Femur (tissue), 1 donor: ENCODE measurements around the gene INCENP.
"Not testable (repeated sequence)": the region's sequence is repeated elsewhere in the genome, so short reads cannot be mapped to it uniquely, and the experiment has no call there.

ENCODE experiments used
- DNase-seq: peaks from one replicate; pipeline ENCODE4 v3.0.0-alpha.2; 2017

INCENP gene

DNA sequence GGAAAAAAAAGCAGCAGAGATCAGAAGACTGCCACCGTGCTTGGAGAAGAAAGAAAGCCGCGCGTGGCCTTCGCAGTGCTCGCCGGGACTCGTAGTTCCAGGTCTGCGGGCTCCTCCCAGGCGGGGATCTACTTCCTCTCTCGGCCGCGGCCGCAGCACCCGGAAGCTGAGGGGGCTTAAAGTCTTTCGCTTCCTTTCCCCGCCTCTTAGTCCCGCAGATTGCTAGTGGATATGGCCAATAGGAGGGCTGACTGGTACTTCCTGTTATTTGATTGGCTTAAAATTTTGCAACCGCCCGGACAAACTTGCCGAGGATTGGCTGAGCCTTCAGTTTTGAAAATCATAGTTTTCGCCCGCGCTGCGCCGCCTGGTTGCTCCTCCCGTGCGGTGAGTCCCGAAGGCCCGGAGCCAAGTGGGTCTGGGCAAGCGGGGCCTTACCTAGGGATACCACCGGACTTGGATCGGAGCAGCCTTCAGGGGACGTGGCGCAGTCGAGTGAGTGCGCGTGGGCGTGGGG is at the start of gene INCENP:
Gene INCENP, plus strand, starts transcription at position 343 of the 517 bp plus-strand sequence. CDS start 4,151 bp downstream, outside the sequence.
- peak; percentile 99 for DNase-seq

GRCh38 chr11:62075438-62075837 is 48.4 kb upstream of the INCENP start:
- DNase-seq: no peak

- no peak for DNase-seq
These were observed 46.7 kb upstream of the INCENP start for GRCh38 chr11:62077132-62077531.

- peak; percentile 86 for DNase-seq
These were observed 42.2 kb upstream of the INCENP start for GRCh38 chr11:62081378-62082291.

DNA sequence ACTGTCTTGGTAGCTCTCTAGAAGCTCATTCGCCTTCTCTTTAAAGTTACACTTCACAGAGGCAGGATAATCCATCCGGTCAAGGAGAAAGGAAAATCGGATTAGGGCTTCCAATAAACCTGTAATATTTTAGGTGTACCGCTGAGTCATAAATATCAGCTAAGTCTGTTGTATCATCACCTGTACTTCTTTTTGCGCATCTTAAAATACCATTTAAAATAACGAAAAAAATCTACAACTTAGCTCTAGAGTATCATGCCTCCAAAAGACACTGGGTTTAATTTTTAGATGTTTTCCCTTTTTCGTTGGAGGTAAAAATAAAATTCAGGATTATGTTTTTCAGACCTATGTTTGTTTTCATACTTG is 41.5 kb upstream of the INCENP start:
- no peak for DNase-seq

GRCh38 chr11:62084801-62085200 is 39.0 kb upstream of the INCENP start:
- DNase-seq: not testable (repeated sequence)

DNA sequence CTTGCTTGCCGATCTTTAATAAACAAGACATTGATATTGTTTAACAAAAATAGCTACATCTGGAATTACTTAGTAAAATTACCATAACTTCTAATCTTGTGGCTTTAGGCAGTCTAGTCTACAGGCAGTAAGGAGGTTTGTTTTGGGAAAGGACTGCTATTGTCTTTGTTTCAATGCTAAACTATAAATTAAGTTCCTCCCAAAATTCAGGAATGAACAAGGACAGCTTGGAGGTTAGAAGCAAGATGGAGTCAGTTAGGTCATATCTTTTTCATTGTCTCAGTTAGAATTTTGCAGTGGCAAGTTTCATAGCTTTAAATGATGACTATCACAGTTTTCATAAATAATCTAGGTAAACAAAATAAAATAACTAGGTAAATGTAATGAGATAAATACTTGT is 36.1 kb upstream of the INCENP start:
- no peak for DNase-seq

- no peak for DNase-seq
These were observed 35.4 kb upstream of the INCENP start for GRCh38 chr11:62088331-62088933.

GRCh38 chr11:62103141-62103540 is 20.7 kb upstream of the INCENP start:
- DNase-seq: no peak

DNA sequence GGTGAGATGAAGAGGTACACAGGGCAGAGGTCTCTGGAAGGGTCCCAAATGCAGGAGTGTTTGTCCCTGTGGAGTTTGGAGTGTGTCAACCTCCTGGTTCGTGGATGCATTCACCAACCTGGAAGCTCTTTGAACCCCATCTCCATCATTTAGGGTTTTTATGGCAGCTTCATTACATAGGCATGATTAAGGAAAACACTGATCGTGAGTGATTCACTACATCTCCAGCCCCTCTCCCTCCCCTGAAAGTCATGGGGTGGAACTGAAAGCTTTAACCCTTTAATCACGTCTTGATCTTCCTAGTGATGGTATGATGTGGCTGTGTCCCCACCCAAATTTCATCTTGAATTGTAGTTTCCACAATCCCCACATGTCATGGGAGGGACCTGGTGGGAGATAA is 19.8 kb upstream of the INCENP start:
- no peak for DNase-seq

DNA sequence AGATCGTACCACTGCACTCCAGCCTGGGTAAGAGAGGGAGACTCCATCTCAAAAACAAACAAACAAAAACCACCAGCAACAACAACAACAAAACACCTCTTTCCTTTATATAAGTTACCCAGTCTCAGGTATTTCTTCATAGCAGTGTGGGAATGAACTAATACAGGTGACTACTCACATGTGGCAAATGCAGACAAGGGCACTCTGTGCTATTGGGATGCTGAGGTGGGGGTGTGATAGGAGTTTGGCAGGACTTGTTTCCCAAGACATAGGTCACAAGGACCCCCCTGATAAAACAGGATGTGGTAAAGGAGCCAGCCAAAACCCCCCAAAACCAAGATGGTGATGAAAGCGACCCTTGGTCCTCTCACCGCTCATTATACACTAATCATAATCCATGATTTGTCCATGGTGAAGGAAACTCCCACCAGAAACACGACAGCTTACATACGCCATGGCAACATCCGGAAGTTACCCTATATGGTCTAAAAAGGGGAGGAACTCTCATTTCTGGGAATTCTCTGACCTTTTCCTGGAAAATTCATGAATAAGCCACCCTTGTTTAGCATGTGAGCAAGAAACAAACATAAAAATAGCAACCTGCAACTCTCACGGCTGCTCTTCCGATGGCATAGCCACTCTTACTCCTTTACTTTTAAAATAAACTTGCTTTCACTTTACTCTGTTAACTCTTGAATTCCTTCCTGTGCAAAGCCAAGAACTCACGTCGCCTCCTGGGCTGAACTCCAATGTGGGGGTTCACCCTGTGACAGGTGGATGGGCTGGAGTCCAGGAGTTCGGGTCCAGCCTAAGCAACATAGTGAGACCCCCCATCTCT is 18.8 kb upstream of the INCENP start:
- peak; percentile 28 for DNase-seq

- DNase-seq: no peak
These were observed 18.1 kb upstream of the INCENP start for GRCh38 chr11:62105667-62106191.

DNA sequence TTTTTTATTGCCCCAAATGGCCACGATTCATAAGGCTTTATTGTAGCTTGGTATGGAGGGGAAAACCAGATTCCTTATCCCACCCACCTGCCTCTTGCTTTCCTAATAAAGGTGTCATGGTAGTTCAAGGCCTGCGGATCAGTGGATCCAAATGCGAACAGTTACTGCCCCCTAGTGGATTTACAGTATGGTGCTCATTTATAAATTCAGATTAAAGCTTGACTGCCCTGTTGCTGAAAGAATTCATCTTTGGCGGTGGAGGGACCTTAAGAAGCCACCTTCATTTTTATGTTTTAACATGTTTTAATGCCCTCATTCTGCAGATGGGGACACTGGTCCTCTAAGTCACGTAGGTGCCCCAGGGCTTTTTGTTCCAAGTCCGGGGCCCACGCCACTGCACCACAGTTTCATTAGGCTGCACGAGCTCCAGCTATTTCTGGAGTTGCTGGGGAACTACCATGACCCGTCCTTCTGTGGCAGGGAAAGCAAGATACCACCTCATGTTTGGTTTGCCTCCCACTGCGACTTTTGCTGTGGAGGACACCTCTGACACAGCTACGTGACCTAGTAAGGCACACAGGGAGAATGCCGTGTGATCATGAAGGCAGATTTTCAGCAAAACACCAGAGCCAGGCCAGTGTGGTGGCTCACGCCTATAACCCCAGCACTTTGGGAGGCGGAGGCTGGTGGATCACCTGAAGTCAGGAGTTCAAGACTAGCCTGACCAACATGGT is 15.6 kb upstream of the INCENP start:
- no peak for DNase-seq

- DNase-seq: no peak
These were observed 14.8 kb upstream of the INCENP start for GRCh38 chr11:62108971-62109404.

DNA sequence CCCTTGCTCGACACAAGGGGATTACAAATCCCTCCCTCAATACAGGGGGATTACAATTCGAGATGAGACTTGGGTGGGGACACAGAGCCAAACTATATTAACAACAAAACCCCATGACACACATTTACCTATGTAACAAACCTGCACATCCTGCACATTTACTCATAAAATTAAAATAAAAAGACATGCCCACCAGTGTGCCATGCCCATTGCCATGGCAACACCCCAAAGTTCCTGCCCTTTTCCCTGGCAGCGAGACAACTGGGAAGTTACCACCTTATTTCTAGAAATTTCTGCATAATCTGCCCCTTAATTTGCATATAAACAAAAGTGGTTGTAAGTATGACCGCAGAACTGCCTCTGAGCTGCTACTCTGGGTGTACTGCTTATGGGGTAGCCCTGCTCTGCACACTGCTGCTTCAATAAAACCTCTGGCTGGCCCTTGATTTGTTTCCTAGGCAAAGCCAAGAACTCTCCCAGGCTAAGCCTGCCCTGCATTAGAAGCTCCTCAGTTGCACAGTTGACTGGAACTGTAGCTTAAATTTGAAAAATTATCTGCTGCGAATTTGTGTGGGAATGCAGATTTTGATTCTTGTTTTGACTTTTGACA is 8.6 kb upstream of the INCENP start:
- DNase-seq: no peak

DNA sequence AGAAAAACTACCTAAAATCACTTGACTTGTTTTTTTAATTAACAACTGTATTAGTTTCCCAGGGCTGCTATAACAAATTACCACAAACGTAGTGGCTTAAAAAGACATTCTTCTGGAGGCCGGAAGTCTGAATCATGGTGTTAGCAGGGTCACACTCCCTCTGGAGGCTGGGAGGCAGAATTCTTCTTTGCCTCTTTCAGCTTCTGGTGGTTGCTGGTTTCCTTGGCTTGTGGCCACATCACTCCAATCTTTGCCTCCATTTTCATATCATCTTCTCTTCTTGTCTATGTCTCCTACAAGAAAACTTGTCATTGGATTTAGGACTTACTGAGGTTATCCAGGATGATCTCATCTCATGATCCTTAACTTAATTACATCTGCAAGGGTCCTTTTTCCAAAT is 7.4 kb upstream of the INCENP start:
- no peak for DNase-seq

- no peak for DNase-seq
These were observed 4.2 kb upstream of the INCENP start for GRCh38 chr11:62119569-62119968.

DNA sequence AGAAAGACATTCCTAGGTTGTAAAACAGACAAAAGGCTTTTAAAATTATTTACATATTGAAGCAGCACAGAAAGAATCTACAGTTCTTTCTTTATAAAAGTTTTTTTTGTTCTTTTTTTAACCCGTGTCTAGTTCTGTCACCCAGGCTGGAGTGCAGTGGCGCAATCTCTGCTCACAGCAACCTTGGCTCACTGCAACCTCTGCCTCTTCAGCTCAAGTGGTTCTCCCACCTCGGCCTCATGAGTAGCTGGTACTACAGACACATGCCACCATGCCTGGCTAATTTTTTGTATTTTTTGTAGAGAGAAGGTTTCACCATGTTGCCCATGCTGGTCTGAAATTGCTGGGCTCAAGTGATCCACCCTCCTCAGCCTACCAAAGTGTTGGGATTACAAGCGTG is 3.8 kb upstream of the INCENP start:
- no peak for DNase-seq

GRCh38 chr11:62120431-62120830 is 3.4 kb upstream of the INCENP start:
- DNase-seq: no peak

DNA sequence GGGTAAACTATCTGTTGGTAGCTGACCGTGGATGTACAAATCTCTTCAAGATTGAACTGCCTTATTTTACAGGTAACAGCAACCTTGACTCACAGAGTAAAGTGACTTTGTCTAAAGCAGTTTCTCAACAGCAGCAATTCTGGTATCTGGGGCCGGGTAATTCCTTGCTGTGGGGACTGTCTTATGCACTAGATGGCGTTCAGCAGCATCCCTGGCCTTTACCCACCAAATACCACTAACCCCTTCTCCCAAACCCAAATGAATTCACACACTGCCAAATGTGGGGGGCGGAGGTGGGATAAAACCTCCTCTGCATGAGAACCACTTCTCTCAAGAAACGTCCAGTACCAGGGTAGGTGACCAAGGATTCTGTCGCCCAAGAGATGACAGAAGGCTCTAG is 1.7 kb upstream of the INCENP start:
- no peak for DNase-seq
